HG02678 (cell line): ENCODE measurements around the gene DNAJC6.
"Not testable (repeated sequence)": the region's sequence is repeated elsewhere in the genome, so short reads cannot be mapped to it uniquely, and the experiment has no call there.

ENCODE experiments used
- ATAC-seq: cut with Tn5 transposase; IDR thresholded peaks from one replicate; pipeline ENCODE4 v1.9.1; 2021; ENCODE audit warnings: mild to moderate bottlenecking, moderate library complexity; ENCODE audit not compliant: unreplicated experiment

The DNAJC6 gene

DNA sequence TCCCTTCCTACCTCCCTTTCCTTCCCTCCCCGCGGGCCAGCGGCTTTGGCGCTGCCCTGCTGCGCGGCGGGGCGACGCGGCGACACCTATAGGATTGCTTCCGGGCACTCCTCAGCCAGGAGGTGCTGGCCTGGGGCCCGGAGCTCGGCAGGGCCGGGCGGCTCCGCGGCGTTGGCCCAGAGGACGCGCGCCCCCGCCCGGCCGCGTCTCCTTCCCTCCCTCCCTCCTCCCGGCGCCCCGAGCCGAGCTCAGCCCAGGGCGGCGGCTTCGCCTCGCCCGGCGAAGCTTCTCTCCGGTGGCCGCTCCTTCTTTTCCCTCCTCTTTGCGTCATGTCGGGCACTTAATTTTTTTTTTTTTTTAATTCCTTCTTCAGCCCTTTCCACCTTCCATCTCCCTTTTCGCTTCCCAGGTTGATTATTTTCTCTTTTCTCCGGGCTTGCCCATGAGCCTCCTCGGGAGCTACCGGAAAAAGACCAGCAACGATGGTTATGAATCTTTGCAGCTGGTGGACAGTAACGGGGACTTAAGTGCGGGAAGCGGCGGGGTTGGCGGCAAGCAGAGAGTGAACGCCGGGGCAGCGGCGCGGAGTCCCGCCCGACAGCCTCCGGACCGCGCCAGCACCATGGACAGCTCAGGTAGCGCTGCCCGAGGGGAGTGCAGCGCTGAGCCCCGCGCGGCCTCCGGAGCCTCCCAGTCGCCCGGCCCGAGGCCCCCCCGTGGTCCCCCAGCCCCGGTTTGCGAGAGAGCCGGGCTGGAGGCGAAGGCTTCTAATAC is at the start of gene DNAJC6:
TSS of gene DNAJC6 (plus strand) at position 240 of the 774 bp plus-strand sequence. CDS start at position 443, 203 bp downstream.
- peak; percentile 63 for ATAC-seq

DNA sequence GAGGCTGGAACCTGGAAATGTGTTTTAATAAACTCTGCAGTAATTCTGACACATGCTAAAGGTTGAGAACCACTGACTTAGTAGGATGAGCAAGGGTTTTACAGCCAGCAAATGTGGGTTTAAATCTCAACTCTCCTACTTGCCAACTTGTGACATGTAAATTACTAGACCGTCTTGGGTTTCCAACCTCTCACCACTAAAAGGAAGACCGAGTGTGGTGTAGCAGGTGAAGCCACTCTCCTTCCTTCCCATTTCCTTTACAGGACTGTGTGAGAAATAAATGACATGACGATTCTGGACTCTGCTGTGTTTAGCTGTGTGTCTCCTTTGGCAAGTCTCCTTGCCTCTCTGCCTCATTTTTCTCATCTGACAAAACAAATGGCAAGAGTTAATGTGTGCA is 49.5 kb upstream of the DNAJC6 start:
- no peak for ATAC-seq

- no peak for ATAC-seq
These were observed 48.4 kb upstream of the DNAJC6 start for GRCh38 chr1:65260851-65261473.

- ATAC-seq = no peak
These were observed 46.1 kb upstream of the DNAJC6 start for GRCh38 chr1:65263286-65263685.

DNA sequence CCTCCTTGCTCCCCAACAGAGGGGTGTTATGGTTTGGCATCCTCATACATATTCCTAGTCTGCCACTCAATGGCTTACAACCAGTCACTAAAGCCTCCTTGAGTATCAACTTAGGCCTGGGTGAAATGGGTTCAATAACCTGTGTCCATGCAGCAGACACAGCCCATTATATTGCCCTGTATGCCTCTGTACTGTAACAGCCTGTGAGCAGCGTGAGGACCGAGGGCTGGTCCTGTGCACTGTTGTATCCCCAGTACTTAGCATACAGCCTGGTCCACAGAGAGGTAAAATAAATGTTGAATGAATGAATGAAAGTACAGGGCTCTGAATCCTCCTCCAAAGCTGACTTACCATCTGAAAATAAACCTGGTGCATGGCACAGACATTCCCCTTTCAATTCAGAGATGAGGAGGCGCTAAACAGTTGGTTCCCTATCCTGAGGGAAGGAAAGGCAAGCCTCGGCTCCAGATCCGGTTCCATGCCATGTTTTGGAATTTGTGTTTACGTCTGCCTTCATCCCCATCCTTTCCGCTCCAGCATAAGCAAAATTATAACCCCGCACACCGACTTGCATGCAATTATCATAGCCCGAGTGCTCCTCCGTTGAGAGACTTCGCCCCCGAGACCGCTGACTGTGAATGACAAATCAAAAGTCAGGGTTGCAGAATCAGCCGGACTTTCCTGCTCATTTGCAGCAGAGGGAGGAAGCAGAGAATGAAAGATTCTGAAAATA is 45.0 kb upstream of the DNAJC6 start:
- no peak for ATAC-seq

DNA sequence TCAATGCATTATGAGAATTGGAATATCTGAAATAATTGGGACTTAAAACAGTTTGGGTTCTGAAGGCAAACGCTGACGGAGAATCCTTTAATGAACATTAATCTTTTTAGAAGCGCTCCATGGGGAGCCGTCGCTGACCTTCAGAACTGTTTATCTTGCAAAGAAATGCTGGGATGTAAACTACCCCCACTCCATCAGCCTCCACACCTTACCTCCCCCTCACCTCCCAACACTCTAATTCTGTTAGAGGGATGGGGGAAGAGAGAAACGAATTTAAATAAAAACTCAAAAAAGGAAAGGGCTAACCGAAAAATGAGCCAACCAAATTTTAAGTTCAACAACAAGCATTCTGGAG is 44.1 kb upstream of the DNAJC6 start:
- no peak for ATAC-seq

DNA sequence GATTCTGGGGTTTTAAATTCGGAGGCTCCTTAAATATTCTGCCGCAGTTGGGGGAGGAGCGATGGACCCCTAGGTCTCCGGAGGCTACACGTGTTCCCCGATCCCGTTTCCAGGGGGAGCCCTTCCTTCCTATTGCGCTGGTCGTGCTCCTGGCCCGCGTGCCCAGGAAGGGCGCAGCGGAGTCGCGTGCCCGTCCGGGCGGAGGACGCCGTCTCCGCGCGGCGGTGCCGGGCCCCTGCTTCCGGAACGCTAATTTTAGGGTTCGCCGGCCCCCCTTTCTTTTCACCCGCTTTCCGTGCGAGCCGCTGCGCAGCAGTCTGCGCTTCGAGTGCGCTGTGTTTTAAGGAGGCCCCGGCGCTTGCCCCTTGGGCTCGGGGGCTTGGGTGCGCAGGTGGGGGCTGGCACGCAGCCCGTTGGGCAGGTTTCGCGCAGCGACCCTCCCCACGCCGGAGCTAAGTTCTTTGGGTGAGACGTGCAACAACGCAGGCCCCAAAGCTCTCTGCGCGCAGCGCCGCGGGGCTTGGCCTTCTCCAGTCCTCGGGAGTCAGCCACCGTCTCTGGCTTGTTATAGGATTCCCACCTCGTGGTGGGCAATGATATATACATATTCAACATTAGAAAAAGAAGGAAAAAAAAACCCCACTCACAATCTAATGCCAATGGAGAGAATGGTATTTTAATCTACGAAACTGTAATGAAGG is 43.5 kb upstream of the DNAJC6 start:
- ATAC-seq = no peak

DNA sequence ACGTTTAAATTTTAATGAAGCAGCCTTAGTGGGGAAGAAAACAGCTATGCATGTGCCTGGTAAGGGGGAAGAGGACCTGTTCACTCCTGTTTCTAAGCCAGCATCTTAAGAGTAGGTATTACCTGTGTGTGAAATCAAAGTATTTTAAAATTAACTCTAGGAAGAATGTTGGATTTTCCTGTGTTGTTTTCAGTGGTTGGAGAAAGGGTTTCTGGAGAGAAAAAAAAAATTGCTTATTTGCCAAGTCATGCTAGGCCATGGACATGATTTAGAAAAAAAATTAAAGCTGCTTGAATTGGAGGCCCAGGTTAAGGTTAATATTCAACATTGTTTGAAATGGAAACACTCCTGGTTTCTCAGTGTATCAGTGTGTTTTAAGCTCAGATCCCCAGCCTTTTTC is 42.9 kb upstream of the DNAJC6 start:
- ATAC-seq = no peak

DNA sequence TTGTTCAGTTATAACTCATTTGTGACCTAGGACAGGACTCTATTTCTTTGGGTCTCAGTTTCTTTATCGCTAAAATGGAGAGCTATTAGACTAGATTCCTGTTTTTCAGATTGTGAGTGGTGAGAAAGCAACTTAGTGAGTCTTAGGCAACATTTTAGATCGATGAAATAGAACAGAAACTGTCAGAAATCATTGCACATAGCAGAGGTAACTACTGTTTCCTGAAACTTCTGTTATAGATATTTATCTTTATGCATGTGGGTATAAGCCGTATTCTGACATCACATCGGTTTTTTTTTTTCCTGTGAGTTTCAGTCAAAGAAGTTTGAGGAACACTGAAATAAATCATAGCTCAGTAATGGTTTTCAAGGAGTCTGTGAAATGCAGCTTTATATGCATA is 42.1 kb upstream of the DNAJC6 start:
- ATAC-seq = no peak

DNA sequence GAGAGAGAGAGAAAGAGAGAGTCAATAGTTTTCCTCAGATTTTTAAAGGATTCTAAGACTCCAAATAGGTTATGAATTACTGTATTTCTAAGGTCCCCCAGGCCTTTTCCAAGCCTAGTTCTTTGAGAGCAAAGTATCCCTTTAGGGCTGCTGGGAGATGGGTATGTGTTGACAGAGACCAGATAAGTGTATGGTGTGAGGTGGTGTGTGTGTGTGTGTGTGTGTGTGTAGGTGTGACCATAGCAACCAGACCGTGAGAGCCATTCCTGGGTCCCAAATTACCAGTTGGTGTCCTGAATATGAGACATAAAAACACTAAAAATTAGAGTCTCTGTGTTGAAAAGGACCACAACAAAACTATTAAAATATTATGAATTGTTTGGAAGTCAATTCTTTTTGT is 41.7 kb upstream of the DNAJC6 start:
- ATAC-seq = no peak

DNA sequence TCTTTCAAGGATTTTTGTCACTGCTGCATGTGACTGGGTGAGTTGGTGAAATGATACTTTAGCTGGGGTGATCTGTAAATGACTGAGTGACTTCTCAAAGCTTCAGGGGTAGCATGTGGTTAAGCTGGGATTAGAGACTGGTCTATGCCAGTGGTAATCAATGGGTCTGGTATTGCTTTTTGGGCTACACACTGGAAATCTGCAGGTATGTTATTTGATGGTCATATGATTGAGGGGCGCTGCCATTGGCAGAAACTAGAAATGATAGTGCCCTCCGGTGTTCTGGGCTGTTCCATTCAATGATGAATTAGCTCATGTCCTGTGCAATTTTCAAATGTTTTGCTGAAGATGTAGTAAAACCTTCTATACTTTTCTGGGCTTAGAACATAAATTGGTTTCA is 39.7 kb upstream of the DNAJC6 start:
- no peak for ATAC-seq

DNA sequence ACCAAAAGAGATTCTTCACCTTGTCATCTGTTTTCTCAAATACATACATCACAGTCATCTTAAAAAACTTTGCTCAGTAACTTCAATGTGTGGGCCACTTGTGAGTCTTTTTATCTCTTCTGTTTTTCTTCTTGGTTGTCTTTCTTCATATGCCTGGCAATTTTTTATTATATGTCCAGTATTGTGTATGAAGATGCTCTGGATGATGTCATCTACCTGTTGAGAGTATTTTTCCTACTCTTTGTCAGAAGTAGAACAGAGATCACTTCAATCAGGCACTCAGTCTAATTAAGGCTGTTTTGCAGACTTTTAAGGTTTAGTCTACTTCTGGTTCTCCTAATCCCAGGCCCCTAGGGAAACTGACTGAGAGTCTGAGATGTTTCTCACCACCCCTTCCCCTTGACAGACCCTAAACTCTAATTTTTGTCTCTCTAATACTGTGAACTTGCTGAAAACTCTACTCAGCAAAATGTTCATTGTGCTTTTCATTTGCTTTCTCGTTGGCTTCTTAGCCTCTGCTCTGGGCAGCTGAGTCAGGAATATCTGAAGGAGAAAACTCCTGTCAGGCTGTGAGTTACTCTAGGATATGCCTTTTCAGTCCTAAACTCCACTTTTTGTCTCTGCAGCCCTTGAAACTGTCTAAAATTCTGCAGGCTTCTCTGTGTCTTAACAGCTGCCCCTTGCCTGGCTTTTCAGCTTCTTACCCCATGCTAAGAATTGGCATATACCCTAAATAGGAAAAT is 33.0 kb upstream of the DNAJC6 start:
- ATAC-seq = no peak

GRCh38 chr1:65277605-65278347 is 31.6 kb upstream of the DNAJC6 start:
- no peak for ATAC-seq

DNA sequence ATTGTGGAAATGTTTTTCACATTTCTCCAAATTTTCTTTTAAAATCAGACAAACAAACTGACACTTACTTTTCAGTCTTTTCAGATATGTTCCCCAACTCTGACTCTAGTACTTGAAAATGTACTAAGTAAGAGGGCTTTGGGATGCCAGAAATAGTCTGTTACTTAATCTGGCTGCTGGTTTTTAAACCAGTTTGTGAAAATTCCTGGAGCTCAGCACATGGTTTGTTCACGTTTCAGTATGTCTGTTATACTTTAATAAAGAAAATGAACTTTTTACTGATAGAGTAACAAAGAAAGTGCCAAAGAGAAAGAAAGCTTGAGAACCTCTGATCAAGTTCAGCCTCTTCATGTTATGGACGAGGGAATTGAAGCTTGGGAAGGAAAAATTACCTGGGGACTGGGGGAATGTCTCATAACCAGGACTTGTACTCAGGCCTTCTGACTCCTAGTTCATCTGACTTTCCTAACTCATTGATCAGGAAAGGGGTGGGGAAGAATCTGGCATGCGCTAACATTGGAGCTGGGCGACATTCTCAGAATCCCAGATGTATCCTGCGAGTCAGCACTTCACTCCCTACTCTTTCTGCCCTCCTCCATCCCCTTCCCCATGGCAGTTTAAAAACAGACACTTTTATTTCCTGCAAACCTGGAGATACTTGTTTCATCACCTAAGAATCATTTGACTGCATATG is 30.8 kb upstream of the DNAJC6 start:
- ATAC-seq = no peak

DNA sequence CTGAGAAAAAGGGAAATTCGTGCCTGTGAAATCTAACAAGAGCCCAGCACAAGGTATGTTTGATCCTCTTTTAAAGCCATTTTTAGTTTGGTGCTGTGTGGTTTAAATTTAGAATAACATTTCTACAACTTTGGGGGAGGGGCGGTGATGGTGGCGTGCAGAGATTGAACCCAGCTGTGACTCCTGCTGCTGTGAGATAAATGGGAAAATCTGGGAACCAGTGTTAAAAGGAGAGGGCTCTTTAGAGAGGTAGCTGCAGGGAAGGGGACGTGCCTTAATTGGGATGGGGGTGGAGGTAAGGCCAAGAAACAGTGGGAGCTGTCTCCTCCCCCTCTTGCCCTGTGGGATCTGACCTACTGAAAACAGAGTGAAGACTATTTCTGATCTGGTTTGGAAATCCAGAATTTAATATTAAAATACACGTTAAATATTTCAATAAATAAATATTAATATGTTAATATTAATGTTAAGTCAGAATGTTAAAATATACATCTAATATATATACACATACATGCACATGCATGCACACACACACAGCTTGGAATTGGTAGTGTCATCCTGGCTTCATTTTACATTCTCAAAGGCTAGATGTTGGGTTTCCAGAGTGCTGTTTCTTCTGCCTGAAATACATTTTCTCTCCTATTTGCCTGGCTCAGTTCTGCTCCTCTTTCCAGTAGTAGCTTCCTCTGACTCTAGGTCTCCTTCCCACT is 30.1 kb upstream of the DNAJC6 start:
- ATAC-seq = no peak

- ATAC-seq = no peak
These were observed 27.5 kb upstream of the DNAJC6 start for GRCh38 chr1:65281846-65282245.

- ATAC-seq = no peak
These were observed 25.1 kb upstream of the DNAJC6 start for GRCh38 chr1:65284229-65284628.

DNA sequence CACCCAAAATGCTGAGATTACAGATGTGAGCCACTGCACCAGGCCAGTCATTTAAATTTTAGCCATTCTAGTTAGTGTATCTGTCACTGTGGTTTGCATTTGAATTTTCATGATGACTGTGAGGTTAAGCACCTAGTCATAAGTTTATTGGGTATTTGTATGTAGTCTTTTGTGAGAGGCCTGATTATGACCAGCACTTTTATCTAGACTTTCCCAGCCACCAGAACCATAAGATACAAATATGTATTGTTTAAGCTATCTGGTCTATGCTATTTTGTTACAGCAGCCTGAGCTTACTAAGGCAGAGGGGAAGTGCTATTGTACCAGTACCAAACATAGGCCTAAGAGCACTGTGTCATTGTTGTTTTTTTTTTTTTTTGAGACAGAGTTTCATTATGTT is 19.9 kb upstream of the DNAJC6 start:
- peak; percentile 72 for ATAC-seq

GRCh38 chr1:65291818-65292217 is 17.5 kb upstream of the DNAJC6 start:
- ATAC-seq = not testable (repeated sequence)
